Stimulated activated naive CD8-positive, alpha-beta T cell treated with anti-CD3 and anti-CD28 coated beads, Interleukin-15, Interleukin-2, amounts not matched to agents 100 U/mL and 50 U/mL, for 24 hours (primary cell): Measurements from ENCODE around the gene HSF2BP.
A peak's percentile ranks its signal among the peaks of the same experiment; 100 is the strongest.
"Not testable (repeated sequence)": the region's sequence is repeated elsewhere in the genome, so short reads cannot be mapped to it uniquely, and the experiment has no call there.

Source experiments
- ATAC-seq: fragments of 150-1000 bp; cut with Tn5 transposase; one replicate; pipeline ENCODE4 v1.10.0; 2021
- DNase-seq: peaks from one replicate; pipeline ENCODE4 v3.0.0; 2021

HSF2BP gene

DNA sequence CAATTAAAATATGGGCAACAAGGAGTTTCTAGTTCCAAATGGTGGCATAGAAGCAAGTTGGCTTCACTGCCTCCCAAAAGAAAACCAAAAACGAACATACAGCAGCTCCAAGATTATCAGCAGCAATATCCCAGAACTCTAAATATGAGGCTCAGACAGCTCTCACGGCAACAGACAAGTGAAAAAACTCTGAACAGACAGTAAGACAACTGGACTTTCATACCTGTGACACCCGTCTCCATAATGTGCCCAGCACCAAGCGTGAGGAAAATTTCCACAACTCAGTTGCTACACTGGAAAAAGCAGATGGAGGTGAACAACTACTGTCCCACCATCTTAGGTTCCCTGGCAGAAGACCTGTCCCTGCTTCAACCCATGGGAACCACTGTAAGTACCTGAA is 39.9 kb downstream of the HSF2BP start:
- no peak for DNase-seq
- no peak for ATAC-seq

DNA sequence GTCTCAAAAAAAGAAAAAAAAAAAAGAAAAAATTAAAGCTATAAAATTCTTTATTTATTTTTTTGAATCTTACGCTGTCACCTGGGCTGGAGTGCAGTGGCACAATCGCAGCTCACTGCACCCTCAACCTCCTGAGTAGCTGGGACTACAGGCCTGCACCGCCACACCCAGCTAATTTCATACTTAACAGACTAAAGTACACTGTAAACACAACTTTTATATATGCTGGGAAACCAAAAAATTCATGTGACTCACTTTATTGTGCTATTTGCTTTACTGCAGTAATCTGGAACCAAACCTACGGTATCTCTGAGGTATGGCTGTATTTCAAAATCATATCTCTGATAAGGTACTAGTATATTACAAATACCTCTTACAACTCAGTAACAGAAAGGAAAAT is 40.3 kb downstream of the HSF2BP start:
- no peak for ATAC-seq
- DNase-seq: no peak

DNA sequence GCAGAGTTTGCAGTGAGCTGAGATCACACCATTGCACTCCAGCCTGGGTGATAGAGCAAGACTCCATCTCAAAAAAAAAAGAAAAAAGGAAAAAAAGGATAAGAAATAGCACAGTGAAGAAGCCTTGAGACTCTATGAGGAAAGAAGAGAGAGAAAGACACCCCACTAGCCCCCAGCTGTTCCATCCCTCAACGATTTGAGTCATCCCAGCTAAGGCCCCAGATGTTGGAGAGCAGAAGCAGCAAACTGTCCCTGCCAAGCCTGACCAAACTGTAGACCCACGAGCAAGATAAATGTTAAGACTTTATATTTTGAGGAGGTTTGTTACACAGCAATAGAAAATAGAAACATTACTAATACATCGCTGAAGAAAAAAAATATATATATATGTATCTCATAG is 42.4 kb downstream of the HSF2BP start:
- not testable (repeated sequence) for DNase-seq, ATAC-seq

DNA sequence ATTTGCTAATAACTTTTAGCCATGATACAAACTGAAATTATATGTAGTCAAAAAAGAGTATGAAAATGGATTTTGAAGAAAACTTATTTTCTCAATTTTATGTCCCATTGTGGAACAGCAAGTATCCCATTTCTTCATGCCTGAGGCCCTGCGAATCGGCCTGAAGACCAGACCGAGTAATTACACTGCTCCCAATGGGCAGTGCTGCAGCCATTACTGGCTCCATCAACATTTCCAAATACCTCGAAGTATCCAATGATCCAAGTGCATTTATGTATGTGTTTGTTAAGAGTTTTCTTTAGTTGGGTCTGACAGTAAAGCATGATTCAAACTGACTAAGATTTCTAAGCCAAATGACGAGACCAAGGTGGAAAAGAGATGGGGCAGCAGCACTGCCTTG is 44.4 kb downstream of the HSF2BP start:
- DNase-seq (no peak), ATAC-seq (no peak)

DNA sequence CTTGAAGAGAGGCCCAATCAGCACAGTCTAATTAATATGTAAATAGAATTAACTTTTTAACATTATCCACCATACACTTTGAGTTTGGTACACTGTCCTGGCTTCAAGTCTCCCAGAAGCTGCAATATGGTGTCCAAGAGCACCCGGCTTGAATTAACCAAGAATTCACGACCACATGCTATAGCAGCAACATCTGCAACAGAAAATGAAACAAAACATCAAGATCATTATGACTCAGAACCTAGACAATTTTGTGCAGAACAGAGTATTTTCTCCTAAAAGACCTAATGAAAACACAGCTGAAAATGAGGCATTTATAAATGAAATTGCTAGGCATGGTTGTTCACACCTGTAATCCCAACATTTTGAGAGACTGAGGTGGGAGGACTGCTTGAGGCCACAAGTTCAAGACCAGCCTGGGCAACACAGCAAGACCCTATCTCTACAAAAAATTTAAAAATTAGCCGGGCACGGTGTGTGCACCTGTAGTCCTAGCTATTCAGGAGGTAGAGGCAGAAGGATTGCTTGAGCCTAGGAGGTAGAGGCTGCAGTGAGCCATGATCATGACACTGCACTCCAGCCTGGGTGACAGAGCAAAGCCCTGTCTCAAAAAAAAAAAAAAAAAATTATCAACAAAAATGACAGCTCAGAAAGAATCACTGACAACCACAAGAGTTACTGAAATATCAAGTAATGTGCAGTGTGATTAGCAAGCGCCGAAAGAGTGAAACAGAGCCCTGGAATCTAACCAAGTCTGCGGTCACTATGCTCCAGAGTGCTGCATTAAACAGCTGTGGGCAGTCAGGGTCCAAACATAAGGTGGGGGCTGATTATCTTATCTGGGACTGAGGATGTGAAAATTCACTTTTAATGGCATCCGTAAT is 45.3 kb downstream of the HSF2BP start:
- no peak for ATAC-seq
- DNase-seq: no peak

DNA sequence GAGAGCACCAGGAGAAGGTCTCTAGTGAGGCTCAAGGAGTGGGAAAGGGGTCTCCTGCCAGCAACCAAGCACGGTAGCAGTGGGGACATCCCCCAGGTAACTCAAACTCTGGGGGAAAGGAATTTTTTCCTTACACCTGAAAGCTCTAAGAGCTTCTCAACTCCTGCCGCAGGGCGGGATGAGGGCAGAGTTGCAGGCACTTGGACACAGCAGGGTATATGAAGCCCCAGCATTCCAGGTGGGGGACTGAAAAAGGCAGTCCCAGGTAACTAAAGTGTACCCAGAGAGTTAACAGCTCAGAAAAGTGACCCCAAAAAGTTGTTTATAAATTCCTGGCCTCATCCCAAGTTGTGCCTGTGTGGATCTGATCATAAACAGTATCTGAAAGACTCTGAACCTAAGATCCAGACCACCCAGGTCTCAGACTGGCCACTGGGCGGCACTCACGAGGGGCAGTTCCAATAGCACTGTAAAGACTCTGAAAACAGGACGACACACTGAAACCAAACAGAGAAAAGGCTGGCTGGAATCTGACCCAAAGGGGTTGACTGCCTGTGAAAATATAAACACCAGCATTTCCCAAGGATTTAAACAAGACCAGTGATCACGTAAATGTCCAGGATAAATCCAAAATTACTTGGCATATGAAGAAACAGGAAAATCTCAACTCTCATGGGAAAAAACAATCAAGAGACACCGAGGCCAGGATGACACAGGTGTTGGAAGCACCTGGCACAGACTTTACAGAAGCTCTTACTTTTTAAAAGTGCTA is 47.5 kb downstream of the HSF2BP start:
- ATAC-seq: no peak
- peak; percentile 30 for DNase-seq

DNA sequence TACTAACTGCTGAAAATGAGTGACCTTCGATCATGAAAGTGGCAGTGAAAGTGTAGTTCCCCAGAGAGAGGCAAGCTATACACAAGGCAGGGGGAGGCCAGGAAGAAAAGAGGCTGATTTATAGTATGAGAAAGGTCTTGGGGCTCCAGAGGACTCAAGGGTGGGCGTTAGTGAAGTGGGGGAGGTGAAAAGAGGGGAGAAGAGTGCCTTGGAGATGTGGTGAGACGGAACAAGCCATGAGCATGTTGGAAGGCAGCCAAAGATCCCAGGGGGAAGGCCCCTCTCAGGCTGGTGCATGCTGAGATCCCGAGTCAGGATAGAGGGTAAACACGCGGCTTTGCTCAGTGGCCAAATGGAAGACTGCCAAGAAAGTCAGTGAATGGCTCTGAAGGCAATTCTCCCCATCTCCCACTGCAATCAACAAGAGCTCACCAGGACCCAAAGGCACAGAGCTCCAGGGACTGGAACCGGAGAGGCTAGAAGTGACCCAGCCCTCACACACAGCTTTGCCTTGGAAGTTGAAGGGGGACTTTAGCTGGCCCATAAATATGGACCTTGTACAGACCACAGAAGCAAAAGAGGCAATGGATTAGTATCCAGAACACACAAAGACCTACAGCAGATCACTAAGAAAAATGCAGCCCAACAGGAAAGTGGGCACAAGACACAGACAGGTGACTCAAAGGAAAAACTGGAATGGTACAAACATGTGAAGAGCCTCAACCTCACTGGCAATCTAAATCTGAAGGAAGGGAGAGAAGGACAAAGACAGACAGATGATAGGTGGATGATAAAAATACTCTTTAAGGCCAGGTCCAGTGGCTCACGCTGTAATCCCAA is 49.6 kb downstream of the HSF2BP start:
- ATAC-seq: no peak
- no peak for DNase-seq

DNA sequence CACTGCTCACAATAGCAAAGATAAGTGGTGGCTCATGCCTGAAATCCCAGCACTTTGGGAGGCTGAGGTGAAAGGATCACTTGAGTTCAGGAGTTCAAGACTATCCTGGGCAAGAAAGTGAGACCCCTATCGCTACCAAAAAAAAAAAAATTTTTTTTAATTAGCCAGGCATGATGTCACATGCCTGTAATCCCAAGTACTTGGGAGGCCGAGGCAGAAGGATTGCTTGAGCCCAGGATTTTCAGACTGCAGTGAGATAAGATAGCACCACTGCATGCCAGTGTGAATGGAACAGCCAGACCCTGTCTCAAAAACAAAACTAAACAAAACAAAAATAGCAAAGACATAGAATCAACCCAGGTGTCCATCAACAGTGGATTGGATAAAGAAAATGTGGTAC is 50.6 kb downstream of the HSF2BP start:
- no peak for DNase-seq
- no peak for ATAC-seq

DNA sequence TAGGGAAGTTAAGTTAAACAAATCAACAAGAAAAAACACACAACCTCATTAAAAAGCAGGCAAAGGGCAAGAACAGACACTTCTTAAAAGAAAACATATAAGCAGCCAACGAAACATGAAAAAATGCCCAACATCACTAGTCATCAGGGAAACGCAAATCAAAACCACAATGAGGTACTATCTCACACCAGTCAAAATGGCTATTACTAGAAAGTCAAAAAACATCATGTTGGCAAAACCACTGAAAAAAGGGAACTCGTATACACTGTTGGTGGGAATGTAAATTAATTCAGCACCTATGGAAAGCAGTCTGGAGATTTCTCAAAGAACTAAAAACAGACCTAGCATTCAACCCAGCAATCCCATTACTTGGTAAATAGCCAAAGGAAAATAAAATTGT is 51.1 kb downstream of the HSF2BP start:
- no peak for ATAC-seq
- no peak for DNase-seq

DNA sequence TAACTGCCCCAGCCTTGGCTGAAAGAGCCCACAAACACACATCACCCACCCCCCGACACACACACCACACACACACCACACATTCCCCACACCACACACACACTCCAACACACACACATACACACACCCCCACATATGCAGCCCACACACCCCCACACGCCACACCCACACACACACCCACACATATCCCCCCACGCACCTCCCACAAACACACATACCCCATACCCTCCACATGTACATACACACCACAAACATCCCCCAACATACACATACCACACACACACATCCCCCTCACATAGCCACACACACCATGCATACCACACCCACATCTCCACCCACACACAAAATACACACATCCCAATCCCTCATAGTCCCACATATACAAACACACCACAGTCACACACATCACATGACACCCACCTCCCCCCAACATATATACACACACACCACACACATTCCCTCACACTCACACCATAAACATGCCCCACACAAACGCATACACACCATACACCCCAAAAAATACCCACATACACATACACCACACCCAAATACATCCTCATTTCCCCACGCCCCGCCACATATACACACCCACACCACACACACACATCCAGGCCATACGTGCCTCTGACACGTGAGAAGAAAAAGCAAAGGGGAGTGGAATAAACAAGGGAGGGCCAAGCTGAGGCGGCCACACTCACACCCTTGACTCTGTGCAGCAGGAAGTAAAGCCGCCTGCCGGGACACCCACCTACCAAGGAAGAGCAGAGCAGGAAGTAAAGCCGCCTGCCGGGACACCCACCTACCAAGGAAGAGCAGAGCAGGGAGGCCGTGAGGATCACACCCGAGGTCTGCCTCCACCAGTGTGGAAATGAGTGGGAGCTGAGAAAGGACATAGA is 53.7 kb downstream of the HSF2BP start:
- ATAC-seq: no peak
- no peak for DNase-seq

DNA sequence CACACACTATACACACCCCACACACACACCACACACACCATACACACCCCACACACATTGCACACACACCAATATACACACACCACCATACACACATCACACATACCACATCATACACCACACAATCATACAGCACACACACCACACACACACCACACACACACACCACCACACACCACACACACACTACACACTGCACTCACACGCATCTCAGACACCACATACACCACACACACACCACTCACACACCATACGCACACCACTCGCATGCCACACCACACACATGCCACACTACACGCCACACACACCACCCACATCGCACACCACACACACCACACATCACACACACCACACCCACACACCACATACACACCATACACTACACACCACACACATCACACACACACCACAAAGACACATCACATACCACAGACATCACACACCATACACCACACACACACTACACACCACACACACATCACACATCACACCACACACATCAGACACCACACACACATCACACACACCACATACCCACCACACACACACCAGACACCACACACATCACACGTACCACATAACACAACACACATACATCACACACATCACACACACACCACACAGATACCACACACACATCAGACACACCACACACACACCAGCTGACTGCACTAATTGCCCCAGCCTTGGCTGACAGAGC is 54.6 kb downstream of the HSF2BP start:
- DNase-seq (no peak), ATAC-seq (no peak)

DNA sequence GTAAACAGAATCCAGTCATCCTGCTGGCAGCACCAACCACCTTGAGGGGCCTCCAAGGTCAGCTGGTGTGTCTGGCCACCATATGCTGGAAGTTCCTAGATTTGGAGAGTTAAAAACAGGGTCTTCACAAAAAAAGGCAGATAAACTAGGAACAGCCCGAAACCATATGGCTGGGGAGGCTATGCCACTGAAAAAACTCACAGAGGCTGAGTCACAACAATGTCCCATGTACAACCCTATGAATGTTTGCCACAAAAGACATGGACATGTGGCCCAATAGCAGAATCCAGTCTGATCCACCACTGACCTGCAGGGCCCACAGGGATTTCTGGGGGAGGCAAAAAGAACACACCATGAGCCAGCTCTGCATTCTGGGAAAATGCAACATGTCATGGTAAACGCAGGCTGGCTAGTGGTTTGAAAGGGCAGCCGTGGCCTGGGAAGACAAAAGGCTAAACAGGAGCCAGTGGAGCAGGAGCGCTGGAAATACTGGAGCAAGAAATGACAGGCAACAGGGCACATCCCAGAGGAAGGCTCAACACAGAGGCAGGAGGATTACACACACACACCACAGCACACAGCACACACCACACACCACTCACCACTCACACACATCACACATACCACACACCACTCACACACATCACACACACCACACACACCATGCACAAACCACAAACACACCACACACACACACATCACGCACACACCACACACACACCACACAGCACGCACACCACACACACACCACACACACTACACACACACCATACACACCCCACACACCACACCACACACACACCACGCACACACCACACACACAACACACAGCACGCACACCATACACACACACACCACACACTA is 55.4 kb downstream of the HSF2BP start:
- DNase-seq (no peak), ATAC-seq (no peak)

DNA sequence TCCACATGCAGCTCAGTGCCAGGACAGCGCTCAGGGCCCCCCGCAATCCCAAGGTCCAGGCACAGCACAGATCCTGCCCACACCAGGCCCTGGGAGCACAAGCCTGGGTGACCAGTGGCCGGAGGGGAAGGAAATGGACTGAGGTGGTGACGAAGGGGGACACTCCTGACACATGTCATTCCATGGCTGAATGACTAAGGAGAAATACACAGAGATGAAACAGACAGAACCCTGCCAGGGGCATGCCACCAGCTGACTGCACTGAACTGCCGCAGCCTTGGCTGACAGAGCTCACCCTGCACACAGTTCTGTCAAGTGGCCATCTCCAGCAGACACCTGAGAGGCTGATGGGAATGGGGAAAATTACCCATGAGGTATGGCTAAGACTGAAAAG is 56.1 kb downstream of the HSF2BP start:
- DNase-seq (no peak), ATAC-seq (no peak)

DNA sequence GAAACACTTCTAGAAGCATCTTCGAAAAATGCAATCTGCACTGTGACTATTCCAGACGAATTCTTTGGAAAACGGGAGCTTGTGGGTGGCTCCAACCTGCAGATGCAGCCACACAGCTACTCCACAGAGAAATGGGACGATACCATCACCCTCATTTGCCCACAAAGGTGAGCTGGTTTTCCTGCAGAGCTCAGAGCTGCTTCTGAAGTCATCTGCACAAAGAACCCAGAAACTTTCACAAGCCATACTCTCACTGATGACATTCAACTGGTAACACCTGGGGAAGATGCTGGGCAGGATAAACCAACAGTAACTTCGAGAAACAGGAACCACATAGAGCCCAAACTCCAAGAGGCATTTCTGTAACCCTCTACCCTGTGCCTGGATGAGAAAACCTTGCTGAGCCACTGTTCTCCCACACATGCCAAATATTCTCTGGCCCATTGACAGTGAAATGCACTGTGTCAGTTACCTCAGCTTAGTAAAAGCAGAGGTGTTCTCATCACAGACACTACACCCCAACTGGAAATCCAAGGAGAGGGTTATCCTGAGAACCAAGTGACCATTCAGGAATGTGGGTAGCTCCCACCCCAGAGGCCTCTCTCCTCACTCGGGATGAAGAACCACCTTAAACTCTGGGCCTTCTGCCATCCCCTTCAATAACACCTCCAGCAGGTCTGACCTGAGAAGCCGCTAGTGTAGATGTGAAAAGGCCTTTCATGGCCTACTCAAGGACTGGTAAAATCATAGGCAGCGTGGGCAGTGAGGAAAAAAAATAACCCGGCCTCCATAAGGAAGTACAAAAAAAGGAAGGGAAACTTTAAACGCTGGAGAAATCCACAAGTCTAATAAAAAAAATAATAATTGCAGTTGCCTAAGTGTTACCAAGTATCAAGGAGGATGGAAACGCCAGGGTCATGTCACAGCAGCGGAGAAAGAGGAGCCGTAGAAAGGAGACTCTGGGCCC is 56.7 kb downstream of the HSF2BP start:
- DNase-seq: no peak
- peak; percentile 8 for ATAC-seq

DNA sequence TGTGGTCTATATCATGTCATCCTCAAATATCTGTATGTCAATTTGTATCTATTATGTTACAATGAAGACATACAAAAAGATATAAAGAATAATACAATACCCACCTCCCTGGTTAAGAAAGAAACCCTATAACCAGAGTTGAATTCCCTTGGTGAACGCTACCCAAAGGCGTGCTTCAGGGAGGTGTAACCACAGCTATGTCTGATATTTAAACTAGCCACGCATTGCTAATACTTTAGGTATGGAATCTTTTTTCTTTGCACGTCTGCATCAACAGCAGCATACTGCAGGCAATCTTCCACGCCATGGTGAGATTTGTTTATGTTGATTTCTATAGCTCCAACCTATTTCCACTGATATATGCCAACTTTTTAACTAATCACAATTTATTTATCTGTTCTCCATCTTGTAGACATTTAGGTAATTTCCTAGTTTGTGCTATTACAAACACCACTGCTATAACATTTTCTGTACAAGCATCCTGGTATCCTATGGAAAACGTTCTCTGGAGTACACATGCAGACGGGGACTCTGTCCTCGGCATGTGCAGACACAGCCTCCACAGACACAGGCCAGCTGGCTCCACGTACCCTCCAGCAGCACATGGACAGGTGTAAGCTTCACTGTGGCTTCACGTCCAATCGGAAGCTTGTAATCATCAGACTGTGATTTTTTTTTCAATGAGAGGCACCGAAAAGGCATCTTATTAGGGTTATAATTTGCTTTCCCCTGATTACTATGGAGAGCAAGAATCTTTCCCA is 58.5 kb downstream of the HSF2BP start:
- DNase-seq: no peak

DNA sequence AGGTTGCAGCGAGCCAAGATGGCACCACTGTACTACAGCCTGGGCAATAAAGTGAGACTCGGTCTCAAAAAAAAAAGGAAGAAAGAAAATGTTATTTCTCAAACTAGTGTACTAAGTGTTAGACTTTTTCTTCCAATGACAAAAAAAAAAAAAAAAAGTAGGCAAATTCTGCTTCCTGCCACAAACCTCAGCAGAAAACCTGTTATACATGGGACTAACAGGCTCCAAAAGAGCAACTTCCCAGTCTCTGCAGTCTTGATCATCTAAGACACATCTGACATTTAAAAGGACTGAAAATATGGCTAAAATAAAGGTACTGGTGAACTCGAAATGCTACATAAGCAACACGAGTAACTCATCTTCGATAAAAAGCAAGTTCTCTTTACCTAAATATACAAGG is 59.6 kb downstream of the HSF2BP start:
- no peak for ATAC-seq
- DNase-seq: no peak

More for the DNA sequence above, 58.5 kb downstream of the HSF2BP start:
- no peak for ATAC-seq

DNA sequence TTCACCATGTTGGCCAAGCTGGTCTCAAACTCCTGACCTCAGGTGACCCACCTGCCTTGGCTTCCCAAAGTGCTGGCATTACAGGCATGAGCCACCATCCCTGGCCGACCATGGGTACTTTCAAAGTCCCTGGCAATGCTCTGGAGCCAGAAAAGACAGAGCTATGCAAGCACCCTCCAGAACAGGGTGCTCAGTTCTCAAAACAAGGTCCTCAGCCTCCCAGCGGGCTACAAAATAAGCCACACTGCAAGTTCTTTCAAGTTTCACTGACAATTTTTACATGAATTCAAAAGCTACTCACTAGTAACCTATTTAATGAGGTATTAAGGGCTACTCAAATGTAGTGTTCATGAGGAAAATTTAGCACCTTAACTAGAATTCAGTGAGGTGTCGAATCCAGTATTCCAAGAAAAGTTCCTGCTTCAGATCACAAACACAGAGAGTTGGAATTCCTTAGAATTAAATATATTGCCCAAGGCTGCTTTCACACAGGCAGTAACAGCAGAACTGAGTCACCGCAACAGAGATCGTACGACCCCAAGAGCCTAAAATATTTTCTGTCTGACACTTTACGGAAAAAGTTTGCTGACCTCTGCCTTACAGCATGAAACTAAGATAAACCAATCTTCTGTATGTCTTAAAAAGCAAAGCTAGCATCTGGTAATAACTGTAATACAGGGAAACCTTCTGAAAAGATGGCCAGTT is 60.7 kb downstream of the HSF2BP start:
- DNase-seq (no peak), ATAC-seq (no peak)
